ENCODE results near the gene TGM5.
"Not testable (repeated sequence)": the region's sequence is repeated elsewhere in the genome, so short reads cannot be mapped to it uniquely, and the experiment has no call there.

The TGM5 gene

DNA sequence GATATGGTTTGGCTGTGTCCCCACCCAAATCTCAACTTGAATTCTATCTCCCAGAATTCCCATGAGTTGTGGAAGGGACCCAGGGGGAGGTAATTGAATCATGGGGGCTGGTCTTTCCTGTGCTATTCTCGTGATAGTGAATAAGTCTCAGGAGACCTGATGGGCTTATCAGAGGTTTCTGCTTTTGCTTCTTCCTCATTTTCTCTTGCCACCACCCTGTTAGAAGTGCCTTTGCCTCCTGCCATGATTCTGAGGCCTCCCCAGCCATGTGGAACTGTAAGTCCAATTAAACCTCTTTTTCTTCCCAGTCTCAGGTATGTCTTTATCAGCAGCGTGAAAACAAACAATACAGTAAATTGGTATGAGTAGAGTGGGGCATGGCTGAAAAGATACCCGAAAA is 69.0 kb downstream of the TGM5 start:
- peaks cover 12% of the 10 kb centered on the region for H3K27me3 ChIP-seq (ENCODE audit: control insufficient read depth, insufficient read depth, low read length)
- H3K9me3 ChIP-seq (replicated peaks; ENCODE audit: low read length); H3K4me1 ChIP-seq (ENCODE audit: control insufficient read depth, insufficient read depth, low read length); H3K4me3 ChIP-seq (ENCODE audit: low read length); H3K9ac ChIP-seq (ENCODE audit: low read depth, low read length); H3K4me2 ChIP-seq (ENCODE audit: low read length): not testable (repeated sequence)
- H3K36me3 ChIP-seq (ENCODE audit: insufficient read depth, low read length): peaks cover 34% of the 10 kb centered on the region

DNA sequence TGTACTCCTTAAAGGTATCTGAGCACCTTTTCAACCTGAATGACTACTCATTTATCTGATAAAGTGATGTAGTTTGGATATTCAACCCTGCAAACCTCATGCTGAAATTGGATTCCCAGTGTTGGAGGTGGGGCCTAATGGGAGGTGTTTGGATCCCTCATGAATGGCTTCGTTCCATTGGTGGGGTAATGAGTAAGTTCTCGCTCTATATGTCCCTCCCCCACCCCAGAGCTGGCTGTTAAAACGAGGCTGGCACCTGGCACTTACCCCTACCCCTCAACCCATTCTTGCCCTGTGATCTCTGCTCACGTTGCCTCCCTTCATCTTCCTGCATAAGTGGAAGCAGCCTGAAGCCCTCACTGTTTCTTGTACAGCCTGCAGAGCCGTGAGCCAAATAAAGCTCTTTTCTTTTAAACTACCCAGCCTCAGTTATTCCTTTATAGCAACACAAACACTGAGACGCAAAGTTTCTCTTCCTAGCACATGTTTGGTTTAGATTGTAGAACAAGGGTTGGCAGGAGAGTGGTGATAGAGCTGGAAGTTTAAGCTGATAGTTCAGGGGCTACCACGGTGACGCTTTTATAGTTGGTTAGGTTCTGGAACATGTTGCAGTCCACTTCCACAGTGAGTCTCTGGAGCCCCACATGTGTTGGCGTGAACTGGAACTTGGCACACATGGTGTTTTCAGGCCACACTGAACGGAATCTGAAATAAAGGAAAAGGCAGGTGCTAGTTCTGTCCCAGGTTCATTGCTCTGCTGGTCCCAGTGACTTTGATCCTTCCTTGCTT is 69.8 kb downstream of the TGM5 start:
- no peaks in the 10 kb centered on the region for H3K9me3 ChIP-seq (replicated peaks; ENCODE audit: low read length)
- H3K4me2 ChIP-seq (ENCODE audit: low read length): no peak overlapping the region
- no peaks in the 10 kb centered on the region for H3K4me1 ChIP-seq (ENCODE audit: control insufficient read depth, insufficient read depth, low read length)
- H3K4me3 ChIP-seq (ENCODE audit: low read length): no peak overlapping the region
- H3K36me3 ChIP-seq (ENCODE audit: insufficient read depth, low read length): peaks cover 42% of the 10 kb centered on the region
- H3K9ac ChIP-seq (ENCODE audit: low read depth, low read length): no peak overlapping the region
- H3K27me3 ChIP-seq (ENCODE audit: control insufficient read depth, insufficient read depth, low read length): peaks cover 4% of the 10 kb centered on the region

DNA sequence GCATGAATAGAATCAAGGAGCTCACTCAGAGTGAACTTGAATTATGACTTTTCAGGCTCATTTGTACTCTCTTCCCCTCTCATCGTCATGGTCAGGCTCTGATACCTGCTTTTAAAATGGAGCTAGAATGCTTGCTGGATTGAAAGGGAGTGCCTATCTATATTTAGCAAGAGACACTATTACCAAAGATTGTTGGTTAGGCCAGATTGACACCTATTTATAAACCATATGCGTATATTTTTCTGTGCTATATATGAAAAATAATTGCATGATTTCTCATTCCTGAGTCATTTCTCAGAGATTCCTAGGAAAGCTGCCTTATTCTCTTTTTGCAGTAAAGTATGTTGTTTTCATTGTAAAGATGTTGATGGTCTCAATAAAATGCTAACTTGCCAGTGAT is 71.9 kb downstream of the TGM5 start:
- Histone ChIP-seq H3K9ac (ENCODE audit: low read depth, low read length) (no peak overlapping the region), H3K27me3 (ENCODE audit: control insufficient read depth, insufficient read depth, low read length) (no peaks in the 10 kb centered on the region), H3K9me3 (replicated peaks; ENCODE audit: low read length) (no peaks in the 10 kb centered on the region), H3K4me1 (ENCODE audit: control insufficient read depth, insufficient read depth, low read length) (no peaks in the 10 kb centered on the region), H3K4me3 (ENCODE audit: low read length) (no peak overlapping the region), H3K4me2 (ENCODE audit: low read length) (no peak overlapping the region), H3K36me3 (ENCODE audit: insufficient read depth, low read length) (peaks cover 60% of the 10 kb centered on the region)

DNA sequence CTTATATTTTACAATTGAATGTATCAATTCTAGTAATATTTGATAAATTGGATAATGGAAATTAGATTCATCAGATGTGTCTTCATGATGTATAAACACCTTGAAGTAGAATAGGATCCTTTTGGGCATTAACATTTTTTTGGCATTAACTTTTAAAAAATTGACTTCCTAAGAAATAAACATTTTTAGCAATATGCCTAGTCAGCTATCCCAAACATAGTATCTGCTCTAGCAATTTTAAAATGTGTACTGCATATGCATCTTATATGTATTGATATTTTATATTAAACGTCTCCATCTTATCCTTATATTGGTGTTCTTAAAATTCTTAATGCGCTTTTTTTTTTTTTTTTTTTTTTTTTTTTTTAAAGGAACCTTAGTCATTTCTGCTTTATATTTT is 73.0 kb downstream of the TGM5 start:
- H3K36me3 ChIP-seq (ENCODE audit: insufficient read depth, low read length): peaks cover 68% of the 10 kb centered on the region
- H3K4me2 ChIP-seq (ENCODE audit: low read length): no peak overlapping the region
- H3K4me3 ChIP-seq (ENCODE audit: low read length): no peak overlapping the region
- H3K9me3 ChIP-seq (replicated peaks; ENCODE audit: low read length): no peaks in the 10 kb centered on the region
- no peaks in the 10 kb centered on the region for H3K4me1 ChIP-seq (ENCODE audit: control insufficient read depth, insufficient read depth, low read length)
- H3K27me3 ChIP-seq (ENCODE audit: control insufficient read depth, insufficient read depth, low read length): no peaks in the 10 kb centered on the region
- no peak overlapping the region for H3K9ac ChIP-seq (ENCODE audit: low read depth, low read length)

DNA sequence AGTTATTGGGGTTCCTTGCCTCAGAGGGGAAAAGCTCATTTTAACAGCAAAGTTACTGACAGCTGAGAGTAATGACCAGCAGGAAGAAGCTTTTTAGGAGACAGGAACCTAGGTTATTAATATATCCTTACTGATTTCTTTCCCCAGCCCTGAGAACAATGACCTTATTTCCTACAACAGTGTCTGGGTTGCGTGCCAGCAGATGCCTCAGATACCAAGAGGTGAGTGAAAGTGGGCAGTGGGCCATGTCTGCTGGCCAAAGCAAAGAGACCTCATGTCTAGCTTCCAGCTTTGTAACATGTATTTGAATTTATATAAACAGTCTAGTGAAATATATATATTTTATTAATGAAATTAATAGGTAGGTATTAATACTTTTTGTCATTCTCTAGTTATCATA is 76.5 kb downstream of the TGM5 start:
- Histone ChIP-seq H3K4me1 (ENCODE audit: control insufficient read depth, insufficient read depth, low read length) (no peaks in the 10 kb centered on the region), H3K36me3 (ENCODE audit: insufficient read depth, low read length) (peaks cover 44% of the 10 kb centered on the region)

DNA sequence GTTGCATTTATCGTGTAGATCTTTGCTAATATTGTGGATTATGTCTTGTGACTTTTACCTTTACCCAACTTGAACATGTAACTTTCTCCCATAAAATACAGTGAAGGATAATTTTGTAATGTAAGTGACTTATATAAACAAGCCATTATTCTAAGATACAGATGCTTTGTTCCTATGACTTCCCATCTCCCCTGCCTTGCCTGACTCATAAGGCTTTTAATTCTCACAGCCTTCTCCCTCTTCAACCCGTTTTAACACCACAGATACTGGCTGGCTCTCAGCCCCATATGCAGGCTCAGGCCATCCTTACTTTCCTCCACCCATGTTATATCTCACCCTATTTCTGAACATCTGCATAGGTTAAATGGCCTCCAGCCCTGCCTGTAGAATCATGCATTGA is 77.4 kb downstream of the TGM5 start:
- peaks cover 39% of the 10 kb centered on the region for H3K36me3 ChIP-seq (ENCODE audit: insufficient read depth, low read length)
- H3K4me2 ChIP-seq (ENCODE audit: low read length): no peak overlapping the region
- H3K9ac ChIP-seq (ENCODE audit: low read depth, low read length): no peak overlapping the region
- H3K9me3 ChIP-seq (replicated peaks; ENCODE audit: low read length): no peaks in the 10 kb centered on the region
- no peak overlapping the region for H3K4me3 ChIP-seq (ENCODE audit: low read length)
- no peaks in the 10 kb centered on the region for H3K27me3 ChIP-seq (ENCODE audit: control insufficient read depth, insufficient read depth, low read length)
- H3K4me1 ChIP-seq (ENCODE audit: control insufficient read depth, insufficient read depth, low read length): no peaks in the 10 kb centered on the region

More for the DNA sequence above, 76.5 kb downstream of the TGM5 start:
- no peak overlapping the region for H3K4me3 ChIP-seq (ENCODE audit: low read length)
- H3K4me2 ChIP-seq (ENCODE audit: low read length): no peak overlapping the region
- H3K9me3 ChIP-seq (replicated peaks; ENCODE audit: low read length): no peaks in the 10 kb centered on the region
- H3K9ac ChIP-seq (ENCODE audit: low read depth, low read length): no peak overlapping the region
- no peaks in the 10 kb centered on the region for H3K27me3 ChIP-seq (ENCODE audit: control insufficient read depth, insufficient read depth, low read length)

DNA sequence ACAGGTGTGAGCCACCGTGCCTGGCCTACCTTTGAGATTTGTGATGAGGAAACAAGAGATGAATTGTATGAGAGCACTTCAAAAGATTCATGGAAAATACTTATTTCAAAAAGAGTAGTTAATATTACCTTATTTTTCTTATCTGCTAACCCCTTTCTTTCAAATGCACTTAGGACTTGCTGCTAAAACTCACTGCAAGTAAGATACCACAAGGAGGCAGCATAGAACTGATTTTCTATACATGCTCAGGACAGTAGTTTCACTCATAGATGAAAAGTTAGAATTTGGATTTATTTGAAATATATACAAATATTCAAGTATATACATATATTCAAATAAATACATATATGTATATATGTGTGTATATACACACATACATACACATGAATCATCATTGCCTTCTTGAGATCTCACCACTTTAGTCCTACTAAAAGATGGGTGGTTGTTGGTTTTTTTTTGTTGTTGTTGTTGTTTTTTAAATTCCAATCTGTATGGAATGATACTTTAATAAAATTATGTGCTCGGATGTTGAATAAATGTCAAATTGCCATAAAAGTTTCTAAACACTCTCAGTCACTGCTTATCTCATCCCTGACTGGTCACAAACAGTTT is 79.1 kb downstream of the TGM5 start:
- Histone ChIP-seq H3K9ac (ENCODE audit: low read depth, low read length) (no peak overlapping the region), H3K4me3 (ENCODE audit: low read length) (no peak overlapping the region), H3K27me3 (ENCODE audit: control insufficient read depth, insufficient read depth, low read length) (no peaks in the 10 kb centered on the region)

DNA sequence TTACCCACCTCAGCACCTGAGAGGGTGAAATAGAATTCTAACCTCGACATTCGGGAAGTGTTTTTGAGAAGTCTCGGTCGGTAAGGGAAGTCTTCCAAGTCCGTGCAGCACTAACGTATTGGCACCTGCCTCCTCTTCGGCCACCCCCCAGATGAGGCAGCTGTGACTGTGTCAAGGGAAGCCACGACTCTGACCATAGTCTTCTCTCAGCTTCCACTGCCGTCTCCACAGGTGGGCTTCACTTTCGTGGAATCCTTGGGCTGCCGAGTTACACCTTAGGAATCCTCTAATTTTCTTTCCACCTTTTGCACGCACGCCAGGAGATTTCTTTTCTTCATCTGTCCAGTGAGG is 80.8 kb downstream of the TGM5 start:
- Histone ChIP-seq H3K9me3 (replicated peaks; ENCODE audit: low read length) (no peaks in the 10 kb centered on the region), H3K9ac (ENCODE audit: low read depth, low read length) (peak overlapping the region; percentile 85), H3K36me3 (ENCODE audit: insufficient read depth, low read length) (peaks cover 16% of the 10 kb centered on the region), H3K4me2 (ENCODE audit: low read length) (peak overlapping the region; percentile 86), H3K27me3 (ENCODE audit: control insufficient read depth, insufficient read depth, low read length) (no peaks in the 10 kb centered on the region), H3K4me1 (ENCODE audit: control insufficient read depth, insufficient read depth, low read length) (no peaks in the 10 kb centered on the region), H3K4me3 (ENCODE audit: low read length) (peak overlapping the region; percentile 72)

More for the DNA sequence above, 79.1 kb downstream of the TGM5 start:
- Histone ChIP-seq H3K36me3 (ENCODE audit: insufficient read depth, low read length) (peaks cover 33% of the 10 kb centered on the region), H3K4me1 (ENCODE audit: control insufficient read depth, insufficient read depth, low read length) (no peaks in the 10 kb centered on the region), H3K9me3 (replicated peaks; ENCODE audit: low read length) (no peaks in the 10 kb centered on the region), H3K4me2 (ENCODE audit: low read length) (no peak overlapping the region)

DNA sequence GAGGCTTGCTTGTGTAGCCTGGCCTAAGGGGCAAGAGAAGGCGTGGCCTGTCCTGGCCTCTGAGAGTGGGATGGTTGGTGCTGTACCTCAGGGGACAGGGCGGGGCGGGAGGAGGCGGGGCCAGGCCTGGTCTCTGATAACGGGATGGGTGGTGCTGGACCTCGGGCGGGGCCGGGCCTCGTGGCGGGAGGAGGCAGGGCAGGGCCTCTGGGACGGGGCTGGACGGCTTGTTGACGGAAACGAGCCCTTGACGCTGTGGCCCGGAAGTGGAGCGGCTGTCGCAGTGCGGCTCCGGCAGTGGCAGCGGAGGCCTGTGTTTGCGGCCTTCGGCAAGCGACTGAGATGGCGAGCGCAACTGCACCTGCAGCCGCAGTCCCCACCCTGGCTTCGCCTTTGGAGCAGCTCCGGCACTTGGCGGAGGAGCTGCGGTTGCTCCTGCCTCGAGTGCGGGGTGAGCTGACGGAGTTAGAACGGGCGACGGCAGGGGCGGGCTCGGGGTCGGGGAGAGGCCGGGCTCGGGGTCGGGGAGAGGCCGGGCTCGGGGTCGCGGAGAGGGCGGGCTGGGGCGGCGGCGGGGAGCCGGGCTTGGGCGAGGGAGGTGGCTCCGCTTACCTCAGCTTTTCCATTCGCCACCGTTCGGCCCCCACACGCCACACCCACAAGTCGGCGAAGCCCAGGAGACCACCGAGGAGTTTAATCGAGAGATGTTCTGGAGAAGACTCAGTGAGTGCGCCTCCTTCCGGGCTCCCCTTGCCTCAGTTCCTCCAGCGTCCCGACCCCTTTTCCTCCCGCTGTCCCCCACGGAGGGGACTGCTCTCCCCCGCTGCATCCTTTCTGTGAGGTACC is 81.3 kb downstream of the TGM5 start, which contains the start of gene CCNDBP1:
Gene CCNDBP1, plus strand, starts transcription at position 247 of the 846 bp plus-strand sequence. Its CDS starts 96 bp downstream, at position 343.
- Histone ChIP-seq H3K4me2 (ENCODE audit: low read length) (peak within 1 kb of the TSS; percentile 86), H3K36me3 (ENCODE audit: insufficient read depth, low read length) (peaks cover 13% of the 10 kb centered on the region), H3K4me3 (ENCODE audit: low read length) (peak within 1 kb of the TSS; percentile 72), H3K9me3 (replicated peaks; ENCODE audit: low read length) (no peaks in the 10 kb centered on the region), H3K4me1 (ENCODE audit: control insufficient read depth, insufficient read depth, low read length) (no peaks in the 10 kb centered on the region), H3K9ac (ENCODE audit: low read depth, low read length) (peak within 1 kb of the TSS; percentile 85), H3K27me3 (ENCODE audit: control insufficient read depth, insufficient read depth, low read length) (no peaks in the 10 kb centered on the region)

DNA sequence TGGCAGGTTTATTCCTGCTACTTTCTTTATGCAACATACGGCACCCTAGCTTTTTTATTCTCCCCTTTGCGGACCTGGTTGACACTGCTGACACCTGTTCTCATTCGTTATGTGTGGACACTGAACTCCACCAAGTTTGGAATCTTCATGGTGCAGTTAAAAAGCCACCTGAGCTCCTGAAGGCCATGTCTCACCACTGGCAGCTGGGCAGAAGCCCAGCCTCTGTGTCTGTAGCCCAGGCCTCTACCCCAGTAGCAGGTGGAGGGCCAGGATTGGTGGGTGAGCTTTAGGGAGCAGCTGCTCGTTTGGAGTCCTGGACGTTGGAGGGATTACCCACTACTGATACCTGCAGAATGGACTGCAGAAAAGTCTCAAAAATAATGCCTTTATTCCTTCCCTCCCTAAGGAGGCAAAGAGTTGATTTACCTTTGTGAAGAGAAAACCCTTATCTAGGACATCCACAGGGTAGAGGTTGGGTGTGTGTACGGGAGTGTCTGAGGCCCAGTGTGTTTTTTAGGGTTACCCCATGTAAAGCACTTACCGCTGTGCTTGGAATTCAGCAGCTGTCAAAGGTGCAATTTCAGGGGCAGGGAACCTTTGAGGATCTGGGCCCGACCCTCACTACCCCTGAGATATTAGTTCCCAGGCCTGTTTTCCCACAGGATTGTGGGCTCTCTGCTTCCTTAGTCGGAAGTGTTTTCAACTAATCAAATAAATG is 82.2 kb downstream of the TGM5 start:
- Histone ChIP-seq H3K4me3 (ENCODE audit: low read length) (peak overlapping the region; percentile 72), H3K9ac (ENCODE audit: low read depth, low read length) (peak overlapping the region; percentile 85), H3K4me2 (ENCODE audit: low read length) (peak overlapping the region; percentile 86), H3K4me1 (ENCODE audit: control insufficient read depth, insufficient read depth, low read length) (no peaks in the 10 kb centered on the region), H3K27me3 (ENCODE audit: control insufficient read depth, insufficient read depth, low read length) (no peaks in the 10 kb centered on the region), H3K9me3 (replicated peaks; ENCODE audit: low read length) (no peaks in the 10 kb centered on the region), H3K36me3 (ENCODE audit: insufficient read depth, low read length) (peaks cover 6% of the 10 kb centered on the region)

DNA sequence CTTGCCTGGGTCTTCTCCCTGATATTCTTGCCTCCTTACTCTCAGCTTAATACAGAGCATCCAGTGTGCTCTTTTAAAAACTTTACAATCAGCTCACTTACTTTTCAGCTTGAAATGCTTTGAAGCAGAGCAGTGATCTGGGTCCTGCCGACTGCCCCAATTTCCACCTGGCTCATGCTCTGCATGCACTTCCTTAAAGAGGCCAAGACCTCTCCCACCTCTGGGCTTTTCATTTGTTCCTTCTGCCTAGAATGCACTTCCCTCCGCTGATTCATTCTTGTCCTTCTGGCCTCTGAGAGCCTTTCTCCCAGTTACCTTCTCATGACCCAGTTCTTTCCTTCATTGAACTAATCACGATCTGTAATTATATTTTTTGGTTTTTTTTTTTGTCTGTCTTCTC is 83.5 kb downstream of the TGM5 start:
- H3K27me3 ChIP-seq (ENCODE audit: control insufficient read depth, insufficient read depth, low read length): no peaks in the 10 kb centered on the region
- H3K4me2 ChIP-seq (ENCODE audit: low read length): no peak overlapping the region
- H3K4me3 ChIP-seq (ENCODE audit: low read length): no peak overlapping the region
- H3K36me3 ChIP-seq (ENCODE audit: insufficient read depth, low read length): no peaks in the 10 kb centered on the region
- no peaks in the 10 kb centered on the region for H3K4me1 ChIP-seq (ENCODE audit: control insufficient read depth, insufficient read depth, low read length)
- no peak overlapping the region for H3K9ac ChIP-seq (ENCODE audit: low read depth, low read length)
- H3K9me3 ChIP-seq (replicated peaks; ENCODE audit: low read length): no peaks in the 10 kb centered on the region

All from skeletal muscle satellite cell (primary cell).